Measurements from ENCODE around the gene EPB41. TPM values are rescaled to one million over a fixed set of nuclear protein-coding genes. Genes with fewer than 3 reads are reported as not detected.
"Not testable (repeated sequence)": the region's sequence is repeated elsewhere in the genome, so short reads cannot be mapped to it uniquely, and the experiment has no call there.

The EPB41 gene
- total RNA-seq, 4 donors from 2014 or later, result 16.7 to 30.8 (median 21.7) TPM

- ATAC-seq, result no peak
- Histone ChIP-seq H3K27me3 (no peaks in the 10 kb centered on the region), H3K36me3 (no peaks in the 10 kb centered on the region), H3K9me3 (no peaks in the 10 kb centered on the region), H3K4me3 (no peak overlapping the region), H3K4me1 (no peaks in the 10 kb centered on the region), H3K27ac (no peak overlapping the region)
- TF ChIP-seq EP300 (IDR thresholded peaks at IDR 0.05) (no peak), CTCF (IDR thresholded peaks at IDR 0.05) (no peak)
These were observed 22.2 kb downstream of the EPB41 start for GRCh38 chr1:28936528-28936927.

GRCh38 chr1:28943581-28943980 lies 29.2 kb downstream of the EPB41 start:
- not testable (repeated sequence) for H3K27ac ChIP-seq, H3K4me3 ChIP-seq, H3K9me3 ChIP-seq, H3K36me3 ChIP-seq, ATAC-seq, H3K4me1 ChIP-seq, H3K27me3 ChIP-seq
- 75 to 79% methylated on average over 2 of the region's 3 CpGs for WGBS, 2 donors (ENCODE audit: low coverage in 1 of 2)

DNA sequence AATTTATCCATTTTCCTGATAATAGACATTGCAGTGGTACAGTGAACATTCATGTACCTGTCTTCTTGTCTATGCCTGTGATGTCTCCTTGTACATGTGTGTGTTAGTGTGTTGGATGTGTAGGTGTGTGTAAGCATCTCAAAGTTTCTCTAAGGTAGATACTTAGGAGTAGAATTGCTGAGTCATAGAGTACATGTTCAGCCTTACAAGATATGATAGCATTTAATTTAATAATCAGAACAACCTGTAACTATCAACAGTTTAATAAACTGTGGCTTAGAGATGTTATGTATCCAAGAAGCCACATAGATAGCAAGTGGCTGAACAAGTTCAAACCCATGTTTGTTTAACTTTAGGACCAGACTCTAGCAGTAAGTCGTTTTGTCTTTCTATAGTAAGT lies 35.6 kb downstream of the EPB41 start:
- H3K4me3 ChIP-seq, result no peak overlapping the region
- 50 to 63% methylated on average over 1 of the region's 1 CpG for WGBS, 2 donors (ENCODE audit: low coverage in 1 of 2)
- H3K27ac ChIP-seq, result no peak overlapping the region
- peaks cover 0 to 4% (median 0%) of the 10 kb centered on the region in 3 donors for H3K4me1 ChIP-seq
- no peak for ATAC-seq
- H3K9me3 ChIP-seq, result no peaks in the 10 kb centered on the region
- H3K36me3 ChIP-seq, result no peaks in the 10 kb centered on the region
- no peaks in the 10 kb centered on the region for H3K27me3 ChIP-seq
- no peak for TF ChIP-seq CTCF (IDR thresholded peaks at IDR 0.05)
- TF ChIP-seq EP300 (IDR thresholded peaks at IDR 0.05), result no peak
- TF ChIP-seq POLR2A (IDR thresholded peaks at IDR 0.05), result no peak

GRCh38 chr1:28950449-28950848 lies 36.1 kb downstream of the EPB41 start:
- peaks cover 0 to 4% (median 0%) of the 10 kb centered on the region in 3 donors for H3K4me1 ChIP-seq
- ATAC-seq, result no peak
- no peak for TF ChIP-seq POLR2A (IDR thresholded peaks at IDR 0.05)

DNA sequence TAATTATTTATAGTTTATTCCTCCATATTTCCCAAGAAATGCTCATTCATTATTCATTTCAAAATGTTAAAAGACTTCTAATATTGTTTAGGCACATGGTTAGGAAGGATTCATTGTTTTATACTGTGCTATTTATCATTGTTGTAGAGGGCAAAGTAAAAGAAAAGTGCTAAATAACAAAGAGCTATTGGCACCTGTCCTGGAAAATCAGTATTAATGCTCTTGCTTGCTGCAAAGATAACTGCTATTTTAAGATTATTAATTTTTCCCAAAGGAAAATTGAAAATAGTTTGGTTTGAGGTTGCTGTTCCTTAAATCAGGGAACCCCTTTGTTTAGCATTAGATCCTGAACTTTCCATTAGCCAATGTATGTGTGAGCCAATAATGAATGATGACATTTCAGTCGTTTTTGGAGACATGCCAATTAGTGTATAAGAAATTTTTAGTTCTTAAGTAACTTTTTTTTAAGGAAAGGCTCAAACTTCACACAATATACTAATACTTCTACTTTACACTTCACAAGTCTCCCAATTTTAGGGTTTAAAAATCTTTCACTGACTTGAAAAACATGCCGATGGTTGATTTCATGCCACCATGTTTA lies 39.9 kb downstream of the EPB41 start:
- Histone ChIP-seq H3K27me3 (no peaks in the 10 kb centered on the region), H3K9me3 (no peaks in the 10 kb centered on the region), H3K4me3 (no peak overlapping the region), H3K36me3 (no peaks in the 10 kb centered on the region), H3K27ac (no peak overlapping the region), H3K4me1 (peaks cover 0 to 4% (median 0%) of the 10 kb centered on the region in 3 donors)
- no peak for ATAC-seq
- 50 to 59% methylated on average over 2 of the region's 2 CpGs for WGBS, 2 donors (ENCODE audit: low coverage in 1 of 2)
- TF ChIP-seq POLR2AphosphoS5 (IDR thresholded peaks at IDR 0.05) (no peak), POLR2A (IDR thresholded peaks at IDR 0.05) (no peak), CTCF (IDR thresholded peaks at IDR 0.05) (no peak), EP300 (IDR thresholded peaks at IDR 0.05) (no peak)

More at GRCh38 chr1:28950449-28950848, 36.1 kb downstream of the EPB41 start:
- Histone ChIP-seq H3K36me3 (no peaks in the 10 kb centered on the region), H3K27ac (no peak overlapping the region), H3K27me3 (no peaks in the 10 kb centered on the region), H3K9me3 (no peaks in the 10 kb centered on the region), H3K4me3 (no peak overlapping the region)

GRCh38 chr1:28956038-28956464 lies 41.7 kb downstream of the EPB41 start:
- 82 to 85% methylated on average over 2 of the region's 2 CpGs for WGBS, 2 donors (ENCODE audit: low coverage in 1 of 2)
- Histone ChIP-seq H3K4me1 (peaks cover 0 to 4% (median 0%) of the 10 kb centered on the region in 3 donors), H3K27me3 (no peaks in the 10 kb centered on the region), H3K9me3 (no peaks in the 10 kb centered on the region), H3K27ac (no peak overlapping the region), H3K4me3 (no peak overlapping the region), H3K36me3 (no peaks in the 10 kb centered on the region)
- no peak for TF ChIP-seq EP300 (IDR thresholded peaks at IDR 0.05)
- no peak for TF ChIP-seq POLR2AphosphoS5 (IDR thresholded peaks at IDR 0.05)
- no peak for TF ChIP-seq CTCF (IDR thresholded peaks at IDR 0.05)
- TF ChIP-seq POLR2A (IDR thresholded peaks at IDR 0.05), result no peak
- ATAC-seq, result no peak

- not testable (repeated sequence) for H3K27me3 ChIP-seq, H3K9me3 ChIP-seq, H3K27ac ChIP-seq, ATAC-seq, H3K4me3 ChIP-seq, H3K36me3 ChIP-seq, H3K4me1 ChIP-seq
- WGBS, 2 donors (ENCODE audit: low coverage in 1 of 2), result 83 to 90% methylated on average over 2 to 11 of the region's 13 CpGs
These were observed 47.9 kb downstream of the EPB41 start for GRCh38 chr1:28962114-28962831.
